ENCODE data around the gene EYA3.

The EYA3 gene, protein sequence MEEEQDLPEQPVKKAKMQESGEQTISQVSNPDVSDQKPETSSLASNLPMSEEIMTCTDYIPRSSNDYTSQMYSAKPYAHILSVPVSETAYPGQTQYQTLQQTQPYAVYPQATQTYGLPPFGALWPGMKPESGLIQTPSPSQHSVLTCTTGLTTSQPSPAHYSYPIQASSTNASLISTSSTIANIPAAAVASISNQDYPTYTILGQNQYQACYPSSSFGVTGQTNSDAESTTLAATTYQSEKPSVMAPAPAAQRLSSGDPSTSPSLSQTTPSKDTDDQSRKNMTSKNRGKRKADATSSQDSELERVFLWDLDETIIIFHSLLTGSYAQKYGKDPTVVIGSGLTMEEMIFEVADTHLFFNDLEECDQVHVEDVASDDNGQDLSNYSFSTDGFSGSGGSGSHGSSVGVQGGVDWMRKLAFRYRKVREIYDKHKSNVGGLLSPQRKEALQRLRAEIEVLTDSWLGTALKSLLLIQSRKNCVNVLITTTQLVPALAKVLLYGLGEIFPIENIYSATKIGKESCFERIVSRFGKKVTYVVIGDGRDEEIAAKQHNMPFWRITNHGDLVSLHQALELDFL

GRCh38 chr1:28088168-28088961 lies at the start of gene EYA3:
EYA3 (minus strand) TSS chr1:28088610; CDS start chr1:28058026, 30,584 bp downstream.
- peak; percentile 98 for DNase-seq

DNA sequence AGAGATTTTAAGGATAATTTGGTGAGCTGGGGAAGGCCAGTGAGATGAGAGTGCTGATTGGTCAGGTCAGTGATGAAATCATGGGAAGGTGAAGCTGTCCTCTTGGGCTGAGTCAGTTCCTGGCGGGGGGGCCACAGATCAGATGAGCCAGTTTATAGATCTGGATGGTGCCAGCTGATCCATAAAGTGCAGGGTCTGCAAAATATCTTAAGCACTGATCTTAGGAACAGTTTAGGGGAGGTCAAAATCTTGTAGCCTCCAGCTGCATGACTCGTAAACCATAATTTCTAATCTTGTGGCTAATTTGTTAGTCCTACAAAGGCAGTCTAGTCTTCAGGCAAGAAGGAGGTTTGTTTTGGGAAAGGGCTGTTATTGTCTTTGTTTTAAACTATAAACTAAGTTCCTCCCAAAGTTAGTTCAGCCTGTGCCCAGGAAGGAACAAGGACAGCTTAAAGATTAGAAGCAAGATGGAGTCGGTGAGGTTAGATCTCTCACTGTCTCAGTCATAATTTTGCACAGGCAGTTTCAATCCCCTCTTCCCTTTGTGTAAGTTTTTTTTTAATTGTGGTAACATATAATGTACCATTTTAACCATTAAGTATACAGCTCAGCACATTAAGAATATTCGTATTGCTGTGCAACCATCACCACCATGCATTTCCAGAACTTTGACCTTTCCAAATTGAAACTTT lies 48.7 kb upstream of the EYA3 start:
- DNase-seq = no peak

GRCh38 chr1:28136169-28136921 lies 47.9 kb upstream of the EYA3 start:
- no peak for DNase-seq

- DNase-seq = no peak
Observed at GRCh38 chr1:28135371-28136168, 47.2 kb upstream of the EYA3 start.

DNA sequence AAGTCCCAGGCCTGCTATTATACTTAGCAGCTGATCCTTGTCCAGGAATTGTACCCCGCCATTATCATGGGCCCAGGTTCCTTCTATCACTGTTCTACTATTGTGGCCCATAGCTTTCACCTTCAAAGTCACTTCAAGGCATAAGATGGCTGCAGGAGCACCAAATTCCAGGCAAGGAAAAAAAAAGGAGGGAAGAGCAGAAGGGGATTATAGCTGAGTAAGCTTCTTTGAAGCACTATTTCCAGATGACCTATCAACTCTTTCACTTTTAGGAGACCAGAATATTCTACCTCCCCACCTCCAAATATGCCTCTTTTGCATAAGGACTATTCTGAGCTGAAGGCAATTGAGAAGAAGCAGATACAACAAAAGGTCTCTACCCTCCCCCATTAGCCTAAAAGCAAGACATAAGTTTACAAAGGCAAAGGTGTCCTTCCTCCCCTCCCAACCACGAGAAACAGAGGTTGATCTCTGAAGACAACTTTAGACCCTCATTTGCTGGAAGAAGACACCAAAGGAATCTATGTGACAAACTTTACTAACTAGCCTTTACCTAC lies 46.3 kb upstream of the EYA3 start:
- no peak for DNase-seq

GRCh38 chr1:28132171-28133167 lies 44.1 kb upstream of the EYA3 start:
- no peak for DNase-seq

- DNase-seq = no peak
Observed at GRCh38 chr1:28130901-28131300, 42.5 kb upstream of the EYA3 start.

DNA sequence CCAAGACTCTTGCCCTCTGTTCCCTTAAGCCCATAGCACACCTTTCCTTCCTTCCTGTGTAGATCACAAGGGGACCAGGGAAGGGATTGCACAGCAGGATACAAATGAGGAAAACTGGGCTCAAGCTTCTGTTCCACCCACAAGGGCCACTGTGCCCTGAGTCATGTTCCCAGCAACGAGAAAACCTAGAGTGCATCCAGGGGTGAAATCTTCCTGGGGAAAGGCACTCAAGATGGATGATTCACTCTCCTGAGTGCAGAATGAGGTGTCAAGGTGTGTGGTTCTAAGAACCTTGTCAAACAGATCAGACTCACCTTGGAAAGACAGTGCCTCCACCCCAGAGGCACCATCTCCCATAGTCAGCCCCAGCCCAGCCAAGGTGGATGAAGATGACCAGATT lies 40.7 kb upstream of the EYA3 start:
- no peak for DNase-seq

- DNase-seq = no peak
Observed at GRCh38 chr1:28127617-28128257, 39.3 kb upstream of the EYA3 start.

- DNase-seq = no peak
Observed at GRCh38 chr1:28126783-28127490, 38.5 kb upstream of the EYA3 start.

DNA sequence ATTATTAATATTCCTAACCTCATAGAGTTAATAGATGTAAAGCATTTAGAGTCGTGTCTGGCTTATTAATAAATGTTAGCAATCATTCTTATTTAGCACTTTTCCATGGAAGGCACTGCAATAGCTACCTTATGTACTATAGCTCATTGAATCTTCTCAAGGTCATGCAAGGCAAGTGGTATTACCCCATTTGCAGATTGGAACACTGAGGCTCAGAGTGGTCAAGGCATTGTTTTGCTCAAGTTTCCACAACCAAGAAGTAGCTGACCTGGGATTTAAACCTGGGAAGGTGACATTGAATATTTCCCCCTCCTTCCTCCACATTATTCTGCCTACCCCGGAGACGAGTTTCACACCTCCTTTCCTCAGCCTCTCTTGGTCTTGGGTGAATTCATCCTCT lies 37.8 kb upstream of the EYA3 start:
- DNase-seq = no peak

DNA sequence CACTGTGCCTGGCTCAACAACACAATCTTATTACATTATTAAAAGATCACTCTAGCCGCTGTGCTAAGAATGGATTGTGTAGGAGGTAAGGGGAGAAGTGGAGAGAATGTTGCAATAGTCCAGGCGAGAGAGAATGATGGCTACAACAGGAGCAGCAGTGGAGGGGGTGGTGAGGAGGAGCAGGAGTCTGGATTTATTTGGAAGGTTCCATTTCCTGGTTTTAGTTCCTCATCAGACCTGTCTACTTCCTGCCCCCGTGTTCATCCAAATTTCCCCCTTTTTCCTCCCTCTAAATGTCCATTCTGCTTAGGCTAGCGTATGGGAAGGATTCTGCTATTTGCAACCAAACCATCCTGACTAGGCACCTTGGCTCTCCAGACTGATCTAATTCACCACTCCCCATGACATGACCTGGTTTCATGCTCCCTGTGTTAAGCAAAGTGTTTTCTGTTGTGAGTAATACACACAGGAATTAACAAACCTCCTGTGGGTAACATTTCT lies 35.1 kb upstream of the EYA3 start:
- no peak for DNase-seq

GRCh38 chr1:28122183-28122582 lies 33.8 kb upstream of the EYA3 start:
- DNase-seq = no peak

DNA sequence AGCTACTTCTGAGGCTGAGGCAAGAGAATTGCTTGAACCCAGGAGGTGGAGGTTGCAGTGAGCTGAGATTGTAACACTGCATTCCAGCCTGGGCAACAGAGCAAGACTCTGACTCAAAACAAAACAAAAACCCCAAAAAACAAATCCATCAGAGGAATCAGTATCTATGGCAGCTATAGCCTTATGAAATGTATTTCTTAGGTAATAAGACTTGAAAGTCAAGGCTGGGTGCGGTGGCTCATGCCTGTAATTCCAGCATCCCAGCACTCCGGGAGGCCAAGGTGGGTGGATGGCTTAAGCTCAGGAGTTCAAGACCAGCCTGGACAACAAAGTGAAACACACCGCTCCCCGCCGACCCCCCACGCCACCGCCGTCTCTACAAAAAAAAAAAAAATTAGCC lies 31.1 kb upstream of the EYA3 start:
- DNase-seq = no peak

DNA sequence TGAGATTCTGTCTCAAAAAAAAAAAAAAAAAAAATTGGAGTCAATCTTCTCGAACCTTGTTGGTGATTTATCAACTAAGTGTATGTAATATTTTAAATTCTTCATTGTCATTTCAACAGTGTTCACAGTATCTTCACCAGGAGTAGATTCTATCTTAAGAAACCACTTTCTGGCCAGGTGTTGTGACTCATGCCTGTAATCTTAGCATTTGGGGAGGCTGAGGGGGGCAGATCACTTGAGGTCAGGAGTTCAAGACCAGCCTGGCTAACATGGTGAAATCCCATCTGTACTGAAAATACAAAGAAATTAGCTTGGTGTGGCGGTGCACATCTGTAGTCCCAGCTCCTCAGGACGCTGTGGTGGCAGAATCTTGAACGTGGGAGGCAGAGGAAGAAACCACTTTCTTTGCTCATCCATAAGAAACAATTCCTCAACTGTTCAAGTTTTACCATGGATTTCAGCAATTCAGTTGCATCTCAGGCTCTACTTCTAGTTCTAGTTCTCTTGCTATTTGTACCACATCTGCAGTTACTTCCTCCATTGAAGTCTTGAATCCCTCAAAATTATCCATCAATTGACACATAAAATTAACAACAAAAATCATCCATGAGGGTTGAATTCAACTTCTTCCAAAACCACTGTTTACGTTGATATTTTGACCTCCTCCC lies 30.4 kb upstream of the EYA3 start:
- DNase-seq = no peak

DNA sequence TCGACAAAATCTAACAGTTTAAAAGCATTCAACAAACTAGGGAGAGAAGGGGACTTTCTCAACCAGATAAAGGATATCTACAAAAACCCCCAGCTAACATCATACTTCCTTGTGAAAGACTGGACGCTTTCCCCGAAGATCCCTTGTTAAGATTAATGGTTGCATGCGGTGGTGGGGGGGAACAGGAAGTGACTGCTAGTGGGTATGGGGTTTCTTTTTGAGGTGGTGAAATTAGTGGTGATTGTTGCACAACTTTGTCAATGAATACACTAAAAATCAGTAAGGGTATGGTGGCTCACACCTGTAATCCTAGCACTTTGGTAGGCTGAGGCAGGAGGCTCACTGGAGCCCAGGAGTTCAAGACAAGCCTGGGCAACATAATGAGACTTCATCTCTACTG lies 26.9 kb upstream of the EYA3 start:
- DNase-seq = peak; percentile 6

DNA sequence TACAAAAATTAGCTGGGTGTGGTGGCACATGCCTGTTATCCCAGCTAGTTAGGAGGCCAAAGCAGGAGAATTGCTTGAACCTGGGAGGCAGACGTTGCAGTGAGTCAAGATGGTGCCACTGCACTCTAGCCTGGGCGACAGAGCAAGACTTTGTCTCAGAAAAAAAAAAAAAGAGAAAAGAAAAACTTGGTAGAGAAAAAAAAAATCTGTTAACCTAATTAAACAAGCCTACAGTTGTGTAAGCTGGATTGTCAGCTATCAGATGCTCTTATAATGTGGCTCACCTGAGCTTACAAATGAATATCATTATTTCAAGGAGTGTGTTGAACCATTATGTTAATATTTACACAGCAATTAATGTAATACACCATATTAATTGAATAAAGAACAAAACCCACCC lies 26.4 kb upstream of the EYA3 start:
- no peak for DNase-seq

DNA sequence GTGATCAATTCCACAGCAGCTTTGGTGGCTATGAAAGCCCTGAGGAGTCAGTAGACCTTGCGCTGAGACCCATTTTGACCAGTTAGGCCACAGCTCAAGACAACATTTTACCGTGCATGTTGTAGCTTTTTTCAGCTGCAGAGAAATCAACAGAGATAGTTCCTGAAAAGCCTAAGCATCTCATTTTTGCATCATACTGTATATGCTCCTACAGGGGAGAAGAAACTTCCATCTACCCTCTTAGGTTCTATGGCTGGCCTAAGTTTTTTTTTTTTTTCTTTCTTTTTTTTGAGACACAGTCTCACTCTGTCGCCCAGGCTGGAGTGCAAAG lies 24.8 kb upstream of the EYA3 start:
- no peak for DNase-seq
